Skeletal muscle satellite cell (primary cell): ENCODE results near the gene WNT7B.

ENCODE experiments used
- H3K27me3 ChIP-seq: 2 replicates; pipeline ENCODE4 v1.7.0; 2013; ENCODE audit warnings: low read length; ENCODE audit not compliant: control insufficient read depth, insufficient read depth
- H3K36me3 ChIP-seq: 2 replicates; pipeline ENCODE4 v1.7.0; 2013; ENCODE audit warnings: mild to moderate bottlenecking, control low read depth, low read length; ENCODE audit not compliant: insufficient read depth
- H3K4me1 ChIP-seq: 2 replicates; pipeline ENCODE4 v1.7.0; 2013; ENCODE audit warnings: low read length; ENCODE audit not compliant: control insufficient read depth, insufficient read depth
- H3K4me2 ChIP-seq: 2 replicates; pipeline ENCODE4 v1.7.0; 2013; ENCODE audit warnings: mild to moderate bottlenecking, low read length
- H3K4me3 ChIP-seq: 2 replicates; pipeline ENCODE4 v1.7.0; 2013; ENCODE audit warnings: low read length
- H3K9ac ChIP-seq: 2 replicates; pipeline ENCODE4 v1.7.0; 2013; ENCODE audit warnings: mild to moderate bottlenecking, low read depth, low read length, moderate library complexity
- H3K9me3 ChIP-seq: replicated peaks from 2 replicates; pipeline ENCODE4 v1.7.0; 2013; ENCODE audit warnings: mild to moderate bottlenecking, control low read depth, low read length

The WNT7B gene

DNA sequence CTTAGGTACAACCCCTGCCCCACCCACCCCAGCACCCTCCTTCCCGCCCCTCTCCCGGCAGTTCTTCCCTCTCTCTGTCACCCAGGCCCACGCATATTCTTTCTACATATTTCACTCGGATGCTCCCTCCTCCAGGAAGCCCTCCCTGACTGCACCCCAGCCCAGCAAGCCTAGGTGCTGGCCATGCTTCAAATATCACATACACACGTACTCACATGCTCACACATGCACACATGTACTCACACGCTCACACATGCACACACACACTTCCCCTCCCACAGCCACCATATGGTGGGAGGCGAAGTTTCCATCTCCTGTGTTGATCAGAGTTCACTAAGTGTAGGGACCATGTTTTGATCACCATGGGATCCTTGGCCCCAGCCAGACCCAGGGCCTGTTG is 90.4 kb downstream of the WNT7B start:
- H3K27me3 ChIP-seq: peaks cover 38% of the 10 kb centered on the region
- H3K4me1 ChIP-seq: peaks cover 5% of the 10 kb centered on the region
- no peak overlapping the region for H3K4me2 ChIP-seq
- no peaks in the 10 kb centered on the region for H3K36me3 ChIP-seq
- H3K9ac ChIP-seq: no peak overlapping the region
- no peaks in the 10 kb centered on the region for H3K9me3 ChIP-seq
- no peak overlapping the region for H3K4me3 ChIP-seq

DNA sequence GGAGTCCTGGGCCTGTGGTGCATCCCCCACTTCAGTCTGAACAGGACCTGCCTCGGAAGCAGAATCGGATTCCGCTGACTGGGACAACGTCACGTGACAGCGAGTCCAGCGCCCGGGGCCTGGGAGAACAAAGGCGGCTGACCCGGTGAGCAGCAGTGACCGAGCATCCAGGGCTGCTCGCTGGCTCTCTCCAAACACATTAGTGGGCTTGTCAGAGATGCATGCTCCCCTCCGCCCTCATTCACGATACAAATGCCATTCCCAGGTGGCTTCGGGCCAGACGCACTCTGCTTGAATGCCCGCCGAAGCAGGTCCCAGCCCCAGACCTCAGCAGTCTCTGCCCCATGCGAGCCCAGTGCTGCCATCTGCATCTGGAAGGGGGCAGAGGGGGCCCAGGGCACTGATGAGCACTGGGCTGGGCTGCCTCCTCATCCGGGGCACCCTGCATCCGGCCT is 91.0 kb downstream of the WNT7B start:
- Histone ChIP-seq H3K9me3 (no peaks in the 10 kb centered on the region), H3K9ac (no peak overlapping the region), H3K27me3 (peaks cover 44% of the 10 kb centered on the region), H3K4me3 (no peak overlapping the region), H3K36me3 (no peaks in the 10 kb centered on the region), H3K4me2 (no peak overlapping the region), H3K4me1 (peaks cover 5% of the 10 kb centered on the region)

DNA sequence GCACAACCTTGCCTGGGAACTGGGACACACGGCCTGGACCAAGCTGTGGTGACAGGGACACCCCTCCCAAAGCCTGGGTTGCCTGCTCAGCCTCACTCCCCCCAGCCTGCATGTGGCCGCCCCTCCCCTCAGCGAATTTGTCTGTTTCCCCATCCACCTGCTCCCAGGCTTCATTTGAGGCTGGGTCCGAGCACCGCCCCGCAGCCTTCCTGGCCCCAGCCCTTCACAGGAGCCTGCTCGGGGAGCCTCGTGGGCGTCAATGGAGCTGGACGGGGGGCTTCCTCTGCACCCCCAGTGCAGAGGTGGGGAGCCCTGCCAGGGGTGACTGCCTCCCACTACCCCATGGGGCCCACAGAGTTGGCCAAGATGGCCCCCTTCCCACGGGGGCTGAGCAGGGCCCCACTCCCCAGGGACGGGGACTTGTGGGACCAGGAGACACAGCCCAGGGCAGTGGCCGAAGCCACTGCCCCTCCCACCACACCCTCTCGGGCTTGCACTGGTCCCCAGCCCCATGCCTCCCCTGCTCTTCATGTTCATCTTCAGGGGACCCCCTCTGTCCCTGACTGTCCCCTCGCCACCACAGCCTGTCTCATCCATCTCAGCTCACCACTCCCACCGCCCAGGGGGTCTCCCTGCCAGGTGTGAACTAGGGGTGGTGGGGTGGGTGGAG is 91.7 kb downstream of the WNT7B start:
- Histone ChIP-seq H3K4me2 (no peak overlapping the region), H3K27me3 (peaks cover 51% of the 10 kb centered on the region), H3K36me3 (no peaks in the 10 kb centered on the region), H3K4me1 (peaks cover 5% of the 10 kb centered on the region), H3K9me3 (no peaks in the 10 kb centered on the region), H3K9ac (no peak overlapping the region), H3K4me3 (no peak overlapping the region)

DNA sequence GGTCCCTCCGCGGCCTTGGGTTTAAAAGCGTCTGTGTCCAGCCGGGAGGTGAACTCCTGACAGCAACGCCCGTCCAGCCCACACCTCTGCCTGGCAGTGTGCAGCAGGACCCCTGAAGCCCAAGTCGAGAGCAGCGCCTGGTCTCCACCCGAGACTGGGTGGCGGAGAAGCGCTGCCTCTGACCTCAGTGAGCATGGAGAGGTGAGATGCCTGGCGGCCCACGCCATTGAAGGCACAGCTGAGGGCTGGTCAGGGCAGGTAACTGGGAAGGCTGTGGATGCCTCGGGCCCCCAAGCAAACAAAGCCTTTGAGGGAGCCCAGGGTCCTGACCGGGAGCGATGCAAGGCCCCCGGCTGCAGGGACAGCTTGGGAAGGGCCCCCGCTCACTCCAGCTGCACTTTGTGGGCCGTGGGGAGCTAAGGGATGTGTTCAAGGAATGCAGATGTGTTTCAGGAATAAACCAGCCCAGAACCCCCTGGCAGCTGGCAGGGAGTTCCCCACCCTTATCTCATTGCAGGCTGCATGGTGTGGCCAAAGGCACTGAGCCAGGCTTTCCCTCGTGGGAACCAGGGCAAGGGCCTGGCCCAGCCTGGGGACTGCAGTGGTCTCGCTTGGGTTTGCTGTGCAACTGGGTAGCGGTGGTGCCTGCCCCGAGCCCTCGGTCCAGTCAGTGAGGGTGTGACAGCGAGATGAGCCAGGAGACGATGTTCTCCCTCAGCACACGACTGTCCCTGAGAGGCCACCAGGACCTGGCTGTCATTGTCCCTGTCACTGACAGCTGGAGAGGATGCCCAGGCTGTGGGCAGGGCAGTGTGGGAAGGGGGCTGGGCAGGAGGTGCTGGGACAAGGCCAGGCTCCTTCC is 92.5 kb downstream of the WNT7B start:
- peaks cover 57% of the 10 kb centered on the region for H3K27me3 ChIP-seq
- H3K4me3 ChIP-seq: no peak overlapping the region

DNA sequence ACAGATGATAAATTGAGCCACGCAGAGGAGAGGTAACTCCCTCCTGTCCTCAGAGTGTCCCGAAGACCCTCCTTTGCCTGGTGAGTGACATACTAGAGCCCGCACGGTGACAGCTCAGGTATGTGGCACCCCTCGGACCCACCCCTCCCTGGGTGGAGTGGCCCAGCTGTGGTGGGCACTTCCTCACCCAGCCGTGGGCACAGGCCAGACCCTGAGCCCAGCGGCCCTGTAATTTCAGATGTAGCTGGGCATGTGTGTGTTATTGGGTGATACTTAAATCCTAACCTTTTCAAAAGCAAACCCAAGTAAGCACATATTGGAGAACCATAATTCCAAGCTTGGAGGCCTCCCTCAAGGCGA is 93.2 kb downstream of the WNT7B start:
- Histone ChIP-seq H3K36me3 (no peaks in the 10 kb centered on the region), H3K9ac (no peak overlapping the region), H3K4me2 (no peak overlapping the region), H3K4me1 (no peaks in the 10 kb centered on the region), H3K4me3 (no peak overlapping the region), H3K27me3 (peaks cover 56% of the 10 kb centered on the region), H3K9me3 (no peaks in the 10 kb centered on the region)

More for the DNA sequence above, 92.5 kb downstream of the WNT7B start:
- H3K36me3 ChIP-seq: no peaks in the 10 kb centered on the region
- H3K4me1 ChIP-seq: peaks cover under 1% of the 10 kb centered on the region
- no peak overlapping the region for H3K9ac ChIP-seq
- no peaks in the 10 kb centered on the region for H3K9me3 ChIP-seq
- no peak overlapping the region for H3K4me2 ChIP-seq

DNA sequence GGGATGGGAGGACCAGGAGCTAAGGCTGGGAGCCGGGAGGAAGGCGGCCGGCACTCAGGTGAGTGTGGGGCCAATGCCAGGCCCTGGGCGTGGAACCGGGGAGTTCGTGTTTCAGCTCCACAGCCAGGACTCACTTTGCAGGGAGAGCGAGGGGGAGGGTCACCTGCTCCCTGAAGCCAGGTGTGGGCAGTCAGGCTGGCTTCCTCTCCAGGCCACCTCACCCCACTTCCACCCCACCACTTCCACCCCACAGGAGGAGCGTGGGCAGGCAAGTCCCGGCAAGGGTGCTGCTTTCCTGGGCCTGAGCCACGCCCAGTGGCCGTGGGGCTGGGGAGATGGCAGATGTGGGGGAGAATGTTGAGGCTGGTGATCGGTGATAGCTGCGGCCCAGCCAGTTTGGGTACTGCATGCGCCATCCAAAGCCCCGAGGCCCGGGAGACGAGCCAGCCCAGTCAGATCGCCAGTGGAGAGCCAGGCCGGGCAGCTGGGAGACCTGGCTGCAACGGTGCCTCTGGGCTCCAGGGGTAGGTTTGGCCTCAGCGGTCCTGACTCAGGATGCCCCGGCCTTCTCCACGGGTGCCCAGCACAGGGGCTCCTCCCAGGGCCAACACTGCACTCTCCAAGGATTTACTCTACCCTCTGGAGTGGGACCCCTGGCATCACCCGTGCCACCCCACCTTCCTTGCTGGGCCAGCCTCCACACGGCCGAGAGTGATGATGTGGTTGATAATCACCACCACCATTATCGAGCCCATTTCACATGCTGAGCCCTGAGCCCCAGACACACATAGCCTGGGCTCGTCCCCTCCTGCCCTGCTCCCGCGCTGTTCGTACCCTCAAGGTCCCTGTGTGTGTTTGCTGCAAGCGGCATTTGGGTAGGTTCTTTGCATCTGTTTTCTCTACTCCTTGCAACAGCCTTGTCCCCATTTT is 93.8 kb downstream of the WNT7B start:
- Histone ChIP-seq H3K9ac (no peak overlapping the region), H3K36me3 (no peaks in the 10 kb centered on the region), H3K4me2 (no peak overlapping the region), H3K9me3 (no peaks in the 10 kb centered on the region), H3K4me1 (no peaks in the 10 kb centered on the region), H3K4me3 (no peak overlapping the region), H3K27me3 (peaks cover 62% of the 10 kb centered on the region)

DNA sequence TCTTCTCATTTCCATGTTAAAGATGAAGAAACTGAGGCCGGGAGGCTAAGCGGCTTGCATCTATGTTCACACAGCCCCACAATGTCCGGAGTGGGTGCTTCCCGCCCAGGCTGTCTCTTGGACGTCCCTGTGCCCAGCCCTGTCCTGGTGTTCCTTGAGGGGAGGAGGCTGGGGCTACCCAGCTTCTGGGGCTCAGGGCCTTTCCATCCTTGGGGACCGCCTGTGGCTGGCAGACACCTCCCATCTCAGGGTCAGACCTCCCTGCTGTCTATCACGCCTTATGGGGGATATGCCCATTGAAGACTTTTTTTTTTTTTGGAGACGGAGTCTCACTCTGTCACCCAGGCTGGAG is 95.5 kb downstream of the WNT7B start:
- H3K27me3 ChIP-seq: peaks cover 70% of the 10 kb centered on the region
- no peak overlapping the region for H3K4me3 ChIP-seq
- no peaks in the 10 kb centered on the region for H3K9me3 ChIP-seq
- H3K36me3 ChIP-seq: no peaks in the 10 kb centered on the region
- no peak overlapping the region for H3K9ac ChIP-seq
- H3K4me1 ChIP-seq: no peaks in the 10 kb centered on the region
- H3K4me2 ChIP-seq: no peak overlapping the region

DNA sequence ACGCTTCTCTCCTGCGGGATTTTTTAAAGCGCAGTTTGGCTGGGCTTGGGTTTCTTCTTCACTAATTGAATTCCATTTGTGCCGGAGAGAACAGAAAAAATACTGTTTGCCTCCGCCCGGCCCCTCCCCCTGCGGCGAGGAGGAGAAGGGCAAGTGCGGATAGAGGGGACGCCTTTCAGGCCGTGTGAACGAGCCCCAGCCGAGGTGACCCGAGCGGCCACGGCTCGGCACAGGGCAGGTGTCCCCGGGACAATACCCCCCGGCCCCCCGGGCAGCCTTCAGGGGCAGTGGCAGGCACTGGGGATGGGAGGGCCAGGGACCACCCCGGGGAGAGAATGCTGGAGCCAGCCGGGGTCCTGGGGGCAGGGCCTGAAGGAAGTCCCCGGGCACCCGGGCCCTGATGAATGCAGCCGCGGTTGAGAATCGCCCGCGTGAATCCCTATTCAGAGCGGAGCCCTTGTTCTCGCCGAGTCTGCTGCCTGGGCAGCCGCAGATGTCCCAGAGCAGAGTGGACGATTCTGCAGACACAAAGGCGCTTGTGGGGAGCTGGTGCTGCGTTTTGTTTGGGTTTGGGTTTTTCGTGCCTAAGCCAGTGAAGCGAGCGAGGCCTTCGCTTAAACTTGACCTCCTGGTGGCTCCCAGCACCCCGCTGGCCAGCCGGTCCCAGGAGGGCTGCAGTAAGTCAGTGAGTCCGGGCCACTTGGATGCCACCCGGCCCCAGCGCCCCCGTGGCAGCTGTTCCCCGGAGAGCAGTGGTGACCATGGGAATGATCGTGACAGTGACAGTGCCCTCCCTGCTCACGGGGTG is 96.0 kb downstream of the WNT7B start:
- Histone ChIP-seq H3K36me3 (no peaks in the 10 kb centered on the region), H3K4me1 (no peaks in the 10 kb centered on the region), H3K9ac (no peak overlapping the region), H3K9me3 (no peaks in the 10 kb centered on the region), H3K4me2 (no peak overlapping the region), H3K27me3 (peaks cover 70% of the 10 kb centered on the region), H3K4me3 (no peak overlapping the region)

DNA sequence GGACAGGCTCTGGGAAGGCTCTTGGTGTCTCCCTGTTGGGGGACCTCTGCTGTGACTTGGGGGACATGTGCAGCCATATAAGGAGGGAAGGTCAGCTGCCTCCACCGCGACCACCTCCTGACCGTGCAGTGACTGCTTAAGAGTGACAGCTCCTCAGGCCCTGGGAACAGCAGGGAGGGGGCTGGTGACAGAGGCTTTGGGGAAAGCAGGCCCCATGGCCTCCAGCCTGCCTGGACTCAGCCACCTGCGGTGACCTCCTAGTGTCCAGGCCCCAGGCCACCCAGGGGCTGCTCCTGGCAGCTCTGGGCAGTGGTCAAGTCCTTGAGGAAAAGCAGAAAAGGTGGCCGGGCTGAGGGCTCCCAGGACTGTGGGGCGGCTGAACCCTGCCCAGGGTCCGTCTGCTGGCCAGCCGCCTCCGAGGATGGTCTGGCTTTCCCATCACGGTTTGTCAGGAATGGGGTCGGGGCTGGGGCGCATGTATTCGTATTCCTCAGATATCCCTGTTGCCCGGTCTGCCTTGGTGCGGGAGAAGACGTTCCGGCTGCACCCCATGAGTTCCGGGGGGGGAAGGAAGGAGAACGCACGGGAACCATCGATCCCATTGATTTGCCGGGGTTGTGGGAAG is 96.8 kb downstream of the WNT7B start:
- H3K36me3 ChIP-seq: no peaks in the 10 kb centered on the region
- no peaks in the 10 kb centered on the region for H3K4me1 ChIP-seq
- H3K9me3 ChIP-seq: no peaks in the 10 kb centered on the region
- H3K4me3 ChIP-seq: no peak overlapping the region
- peaks cover 70% of the 10 kb centered on the region for H3K27me3 ChIP-seq
- no peak overlapping the region for H3K4me2 ChIP-seq
- no peak overlapping the region for H3K9ac ChIP-seq

DNA sequence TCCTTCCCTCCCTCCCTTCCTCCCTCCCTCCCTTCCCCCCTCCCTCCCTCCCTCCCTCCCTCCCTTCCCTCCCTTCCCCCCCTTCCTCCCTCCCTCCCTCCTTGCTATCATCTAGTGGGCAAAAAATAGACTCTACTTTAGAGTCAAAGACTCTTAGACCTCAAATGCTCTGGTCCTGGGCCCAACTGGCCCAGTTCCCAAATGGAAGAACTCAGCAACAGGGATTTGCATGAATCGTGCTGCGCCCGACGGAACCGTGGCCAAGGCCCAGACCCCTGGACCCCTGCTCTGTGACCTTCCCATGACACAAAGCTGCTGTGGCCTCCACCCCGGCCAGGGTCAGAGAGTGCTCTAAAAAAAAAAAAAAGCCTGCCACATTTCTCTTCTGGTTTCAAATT is 97.4 kb downstream of the WNT7B start:
- Histone ChIP-seq H3K4me2 (no peak overlapping the region), H3K9me3 (no peaks in the 10 kb centered on the region), H3K27me3 (peaks cover 66% of the 10 kb centered on the region), H3K9ac (no peak overlapping the region), H3K4me1 (no peaks in the 10 kb centered on the region), H3K4me3 (no peak overlapping the region), H3K36me3 (no peaks in the 10 kb centered on the region)
